Retinal pigment epithelial cell (primary cell): ENCODE measurements around the gene CHRM3.
A peak's percentile ranks its signal among the peaks of the same experiment; 100 is the strongest.

ENCODE experiments used
- DNase-seq: peaks from one replicate; pipeline ENCODE4 v3.0.0-alpha.2; 2010; ENCODE audit warnings: low read depth
- H3K4me3 ChIP-seq: 2 replicates; pipeline ENCODE4 v1.5.1; 2011; ENCODE audit warnings: mild to moderate bottlenecking, low read length, control low read depth, moderate library complexity
- CTCF ChIP-seq: conservative IDR thresholded peaks from 2 replicates; pipeline ENCODE4 v1.5.1; 2011; ENCODE audit warnings: low read depth, low read length, control low read depth, inconsistent platforms

CHRM3 gene

DNA sequence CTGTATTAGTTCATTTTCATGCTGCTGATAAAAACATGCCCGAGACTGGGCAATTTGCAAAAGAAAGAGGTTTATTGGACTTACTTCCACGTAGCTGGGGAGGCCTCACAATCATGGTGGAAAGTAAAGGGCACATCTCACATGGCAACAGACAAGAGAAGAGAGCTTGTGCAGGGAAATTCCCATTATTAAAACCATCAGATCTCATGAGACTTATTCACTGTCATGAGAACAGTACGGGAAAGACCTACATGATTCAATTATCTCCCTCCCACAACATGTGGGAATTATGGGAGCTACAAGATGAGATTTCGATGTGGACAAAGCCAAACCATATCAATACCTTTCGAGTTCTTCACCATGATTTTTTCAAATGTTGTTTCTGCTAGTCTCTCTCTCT lies 3.7 kb upstream of the CHRM3 start:
- no peak for DNase-seq
- TF ChIP-seq CTCF: no peak
- no peak overlapping the region for H3K4me3 ChIP-seq

- no peak for DNase-seq
- no peak for TF ChIP-seq CTCF
- no peak overlapping the region for H3K4me3 ChIP-seq
Measured at GRCh38 chr1:239383714-239384113, 2.7 kb upstream of the CHRM3 start.

GRCh38 chr1:239387304-239388158 lies 1.2 kb downstream of the CHRM3 start:
- no peak for DNase-seq
- H3K4me3 ChIP-seq: peak overlapping the region; percentile 60
- TF ChIP-seq CTCF: no peak

DNA sequence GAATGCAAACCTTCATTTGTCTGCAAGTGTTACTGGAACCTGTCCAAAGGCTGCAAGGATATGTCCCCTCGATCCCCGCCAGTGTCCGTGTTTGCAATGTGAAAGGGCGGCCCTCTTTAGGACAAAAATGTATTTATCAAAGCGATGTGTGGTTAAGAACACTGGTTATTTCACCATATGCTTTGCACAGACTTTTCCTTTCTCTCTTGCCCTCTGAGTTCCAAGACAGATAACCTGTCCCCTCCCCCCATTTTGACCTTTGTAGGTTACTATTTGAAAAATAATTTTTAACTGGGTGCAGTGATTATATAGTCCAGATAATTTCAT lies 1.8 kb downstream of the CHRM3 start:
- peak overlapping the region; percentile 60 for H3K4me3 ChIP-seq
- no peak for DNase-seq
- TF ChIP-seq CTCF: no peak

DNA sequence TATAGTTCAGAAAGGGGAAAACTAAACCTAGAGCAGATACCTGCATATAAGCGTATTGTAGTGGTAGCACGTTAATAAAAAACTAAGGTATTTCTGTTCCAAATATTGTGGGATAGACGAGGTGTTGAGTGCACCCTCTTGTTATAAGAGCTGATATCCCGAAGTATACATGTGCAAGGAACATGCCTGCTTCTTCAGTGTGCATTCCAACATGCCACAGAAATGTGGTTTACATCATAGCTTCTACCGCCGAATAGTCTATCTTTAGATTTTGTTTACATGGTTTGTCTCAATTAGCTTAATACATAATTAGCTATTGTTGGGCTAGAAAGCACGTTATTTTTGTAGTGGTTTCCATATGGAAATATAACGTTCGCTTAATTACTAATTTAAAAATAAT lies 2.2 kb downstream of the CHRM3 start:
- TF ChIP-seq CTCF: no peak
- no peak overlapping the region for H3K4me3 ChIP-seq
- no peak for DNase-seq

DNA sequence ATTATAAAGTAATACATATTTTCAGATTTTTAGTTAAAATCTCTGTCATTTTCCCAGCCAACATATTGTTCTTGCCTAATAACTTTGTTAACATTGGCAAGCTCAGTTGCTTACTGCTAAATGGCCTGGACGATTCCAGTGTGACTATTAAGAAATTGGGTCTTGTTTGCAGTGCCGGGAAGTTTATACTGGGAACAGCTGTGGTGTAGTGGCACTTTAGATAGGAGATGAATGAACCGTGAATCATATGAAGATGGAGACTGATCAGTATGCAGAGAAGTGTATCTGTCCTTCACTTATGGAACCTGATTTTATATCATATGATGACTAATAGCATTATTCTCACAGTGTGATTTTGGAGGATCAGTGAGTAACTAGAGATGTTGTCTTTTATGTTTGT lies 3.3 kb downstream of the CHRM3 start:
- TF ChIP-seq CTCF: no peak
- no peak overlapping the region for H3K4me3 ChIP-seq
- no peak for DNase-seq

GRCh38 chr1:239392271-239392670 lies 5.9 kb downstream of the CHRM3 start:
- DNase-seq: no peak
- H3K4me3 ChIP-seq: no peak overlapping the region
- no peak for TF ChIP-seq CTCF
